Cardiac muscle cell (in vitro differentiated cells and primary cell): ENCODE measurements around the gene CCT5. TPM values are rescaled to one million over a fixed set of nuclear protein-coding genes. Genes with fewer than 3 reads are reported as not detected.

Source experiments
- DNase-seq, 2 donors: peaks; one replicate each; pipeline versions ENCODE4 v3.0.0 to v3.0.0-alpha.2; 2010 to 2017; ENCODE audit warnings: low read depth in 1 of 2, low spot score in 1 of 2
- H3K27ac ChIP-seq: fragments of 200-600 bp; sonication (generic); 2 replicates; pipeline ENCODE4 v1.5.1; 2016
- H3K27me3 ChIP-seq: fragments of 200-600 bp; sonication (generic); 2 replicates; pipeline ENCODE4 v1.6.0; 2016; ENCODE audit warnings: control low read depth
- H3K36me3 ChIP-seq: fragments of 200-600 bp; sonication (generic); 2 replicates; pipeline ENCODE4 v1.5.1; 2016; ENCODE audit warnings: control low read depth
- H3K4me1 ChIP-seq: fragments of 200-600 bp; sonication (generic); 2 replicates; pipeline ENCODE4 v1.8.1; 2017; ENCODE audit warnings: low read depth, mild to moderate bottlenecking, mixed run types
- H3K4me3 ChIP-seq: fragments of 200-600 bp; sonication (generic); 2 replicates; pipeline ENCODE4 v1.5.1; 2016; ENCODE audit warnings: mild to moderate bottlenecking
- H3K9me3 ChIP-seq: fragments of 200-600 bp; sonication (generic); 2 replicates; pipeline ENCODE4 v1.5.1; 2017; ENCODE audit warnings: low read depth, mild to moderate bottlenecking, control low read depth
- CTCF ChIP-seq: IDR thresholded peaks from 2 replicates; pipeline ENCODE4 v1.5.1; 2012; ENCODE audit warnings: low read depth, mild to moderate bottlenecking, low read length
- polyA plus RNA-seq: library from polyadenylated mRNA; unstranded; fragments of >200 nt; fragmentation: Nextera tagmentation; extraction: Ambion mirVana; gene quantifications from 2 replicates; pipeline ENCODE4 v1.2.1, GENCODE V29; 2016
- total RNA-seq: library from RNA; depleted of rRNA; stranded (reverse); fragments of >200 nt; gene quantifications from 2 replicates; pipeline ENCODE4 v1.2.3, GENCODE V29; 2016

The CCT5 gene
- total and polyA plus RNA-seq, 2 experiments from 2014 or later, result 176 to 265 TPM

- H3K36me3 ChIP-seq, result no peaks in the 10 kb centered on the region
- no peaks in the 10 kb centered on the region for H3K4me1 ChIP-seq
- no peak overlapping the region for H3K4me3 ChIP-seq
- H3K27me3 ChIP-seq, result no peaks in the 10 kb centered on the region
- no peak overlapping the region for H3K27ac ChIP-seq
- no peaks in the 10 kb centered on the region for H3K9me3 ChIP-seq
- no peak for TF ChIP-seq CTCF
- DNase-seq, result no peak
Measured at GRCh38 chr5:10290438-10290837, 40.4 kb downstream of the CCT5 start.

GRCh38 chr5:10291692-10292339 lies 41.7 kb downstream of the CCT5 start:
- TF ChIP-seq CTCF, result no peak
- no peaks in the 10 kb centered on the region for H3K27me3 ChIP-seq
- no peaks in the 10 kb centered on the region for H3K9me3 ChIP-seq
- H3K36me3 ChIP-seq, result no peaks in the 10 kb centered on the region
- no peak overlapping the region for H3K27ac ChIP-seq
- H3K4me1 ChIP-seq, result no peaks in the 10 kb centered on the region
- H3K4me3 ChIP-seq, result no peak overlapping the region
- DNase-seq, result no peak

- no peak overlapping the region for H3K4me3 ChIP-seq
- H3K4me1 ChIP-seq, result no peaks in the 10 kb centered on the region
- no peak overlapping the region for H3K27ac ChIP-seq
- no peak for TF ChIP-seq CTCF
- no peaks in the 10 kb centered on the region for H3K27me3 ChIP-seq
- no peaks in the 10 kb centered on the region for H3K9me3 ChIP-seq
- no peaks in the 10 kb centered on the region for H3K36me3 ChIP-seq
- DNase-seq, result no peak
Measured at GRCh38 chr5:10293907-10294662, 44.0 kb downstream of the CCT5 start.

GRCh38 chr5:10295619-10296326 lies 45.7 kb downstream of the CCT5 start:
- Histone ChIP-seq H3K27ac (no peak overlapping the region), H3K9me3 (no peaks in the 10 kb centered on the region), H3K27me3 (no peaks in the 10 kb centered on the region), H3K4me1 (no peaks in the 10 kb centered on the region), H3K36me3 (no peaks in the 10 kb centered on the region), H3K4me3 (no peak overlapping the region)
- DNase-seq, result no peak
- TF ChIP-seq CTCF, result no peak

GRCh38 chr5:10297646-10298204 lies 47.6 kb downstream of the CCT5 start:
- Histone ChIP-seq H3K4me3 (no peak overlapping the region), H3K9me3 (no peaks in the 10 kb centered on the region), H3K4me1 (no peaks in the 10 kb centered on the region), H3K27ac (no peak overlapping the region), H3K27me3 (no peaks in the 10 kb centered on the region), H3K36me3 (no peaks in the 10 kb centered on the region)
- no peak for DNase-seq
- no peak for TF ChIP-seq CTCF
